ENCODE measurements around the gene IDI2.

IDI2 gene

DNA sequence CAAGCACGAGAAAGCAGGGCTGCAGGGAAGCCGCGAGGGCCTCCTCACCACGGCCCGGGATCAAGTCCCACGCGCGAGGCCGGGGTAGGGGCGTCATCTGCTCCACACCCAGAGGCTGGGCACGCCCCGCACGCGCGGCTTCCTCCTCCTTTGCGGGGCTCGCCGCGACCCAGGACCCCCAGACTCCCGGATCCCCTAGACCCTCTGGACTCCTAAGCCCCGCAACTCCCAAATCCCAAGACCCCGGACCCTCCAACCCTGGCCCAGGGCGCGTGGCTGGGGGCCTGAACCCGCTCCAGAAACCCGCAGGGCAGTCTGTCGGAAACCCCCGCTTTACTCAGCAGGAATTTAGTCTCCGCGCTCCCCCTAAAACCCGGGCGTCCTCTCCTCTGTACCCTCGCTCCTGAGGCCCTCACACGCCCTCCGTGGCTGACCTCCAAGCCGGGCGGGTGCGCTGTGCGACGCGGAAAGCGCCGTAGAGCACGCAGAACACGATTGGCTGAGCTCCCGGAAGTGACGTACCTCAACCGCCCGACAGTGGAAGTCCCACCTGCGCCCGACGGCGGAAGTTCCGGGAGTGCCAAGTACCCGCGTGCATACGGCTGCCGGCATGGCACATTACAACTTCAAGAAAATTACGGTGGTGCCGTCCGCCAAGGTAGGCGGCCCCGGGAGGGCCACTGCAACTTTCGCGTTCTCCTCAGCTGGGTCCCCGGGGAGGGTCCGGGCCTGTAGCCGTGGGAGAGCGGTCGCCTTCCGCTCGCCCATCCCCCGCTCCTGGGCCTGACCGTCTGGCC, 37.6 kb downstream of the IDI2 start, which contains the start of gene GTPBP4:
Gene GTPBP4, plus strand, starts transcription at position 565 of the 797 bp plus-strand sequence. Its CDS starts 46 bp downstream, at position 611.
- Histone ChIP-seq H3K9me3 (ENCODE audit: control insufficient read depth, insufficient read depth, low read length) (no peaks in the 10 kb centered on the region), H3F3A (ENCODE audit: control insufficient read depth, insufficient read depth) (peaks cover 5% of the 10 kb centered on the region; the same call in 1 of the 2 replicates), H3K4me1 (ENCODE audit: control insufficient read depth, low read length) (peaks cover 30% of the 10 kb centered on the region), H3K27me3 (ENCODE audit: control insufficient read depth, low read length) (no peaks in the 10 kb centered on the region), H3K27ac (ENCODE audit: low read depth, low read length) (peak within 1 kb of the TSS; percentile 40), H3K4me3 (ENCODE audit: low read length) (peak within 1 kb of the TSS; percentile 80), H4K20me1 (ENCODE audit: control insufficient read depth, insufficient read depth, low read depth, low read length) (peaks cover 29% of the 10 kb centered on the region), H3K9me2 (replicated peaks; ENCODE audit: control insufficient read depth, low read length) (no peaks in the 10 kb centered on the region), H3K79me2 (ENCODE audit: control insufficient read depth, low read length) (peaks cover 61% of the 10 kb centered on the region), H3K36me3 (ENCODE audit: control insufficient read depth, low read length) (peaks cover 33% of the 10 kb centered on the region), H3K4me2 (ENCODE audit: low read length) (peak within 1 kb of the TSS; percentile 88)
- TF ChIP-seq, protein P1, sequence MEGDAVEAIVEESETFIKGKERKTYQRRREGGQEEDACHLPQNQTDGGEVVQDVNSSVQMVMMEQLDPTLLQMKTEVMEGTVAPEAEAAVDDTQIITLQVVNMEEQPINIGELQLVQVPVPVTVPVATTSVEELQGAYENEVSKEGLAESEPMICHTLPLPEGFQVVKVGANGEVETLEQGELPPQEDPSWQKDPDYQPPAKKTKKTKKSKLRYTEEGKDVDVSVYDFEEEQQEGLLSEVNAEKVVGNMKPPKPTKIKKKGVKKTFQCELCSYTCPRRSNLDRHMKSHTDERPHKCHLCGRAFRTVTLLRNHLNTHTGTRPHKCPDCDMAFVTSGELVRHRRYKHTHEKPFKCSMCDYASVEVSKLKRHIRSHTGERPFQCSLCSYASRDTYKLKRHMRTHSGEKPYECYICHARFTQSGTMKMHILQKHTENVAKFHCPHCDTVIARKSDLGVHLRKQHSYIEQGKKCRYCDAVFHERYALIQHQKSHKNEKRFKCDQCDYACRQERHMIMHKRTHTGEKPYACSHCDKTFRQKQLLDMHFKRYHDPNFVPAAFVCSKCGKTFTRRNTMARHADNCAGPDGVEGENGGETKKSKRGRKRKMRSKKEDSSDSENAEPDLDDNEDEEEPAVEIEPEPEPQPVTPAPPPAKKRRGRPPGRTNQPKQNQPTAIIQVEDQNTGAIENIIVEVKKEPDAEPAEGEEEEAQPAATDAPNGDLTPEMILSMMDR (IDR thresholded peaks at IDR 0.05; ENCODE audit: low read depth, low read length, poor library complexity, severe bottlenecking), result peak; percentile 77
- no peak for TF ChIP-seq EZH2phosphoT487 (IDR thresholded peaks at IDR 0.05; ENCODE audit: borderline replicate concordance, low read length)

DNA sequence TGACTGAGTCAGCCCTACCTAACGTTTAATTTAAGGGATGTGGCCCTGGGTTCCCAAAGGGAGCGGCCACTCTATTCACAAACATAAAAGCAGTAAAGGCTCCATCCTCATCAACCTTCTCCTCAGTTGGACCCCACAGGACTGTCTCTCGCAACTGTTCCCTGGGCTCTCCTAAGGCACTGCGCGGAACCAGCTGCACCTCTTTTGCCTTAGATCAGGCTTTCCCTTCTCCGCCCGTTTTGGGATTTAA, 38.1 kb downstream of the IDI2 start:
- Histone ChIP-seq H3K36me3 (ENCODE audit: control insufficient read depth, low read length) (peaks cover 28% of the 10 kb centered on the region), H4K20me1 (ENCODE audit: control insufficient read depth, insufficient read depth, low read depth, low read length) (peaks cover 23% of the 10 kb centered on the region), H3K79me2 (ENCODE audit: control insufficient read depth, low read length) (peaks cover 56% of the 10 kb centered on the region), H3K27me3 (ENCODE audit: control insufficient read depth, low read length) (no peaks in the 10 kb centered on the region), H3K4me2 (ENCODE audit: low read length) (peak overlapping the region; percentile 88), H3K4me1 (ENCODE audit: control insufficient read depth, low read length) (peaks cover 30% of the 10 kb centered on the region), H3K9me3 (ENCODE audit: control insufficient read depth, insufficient read depth, low read length) (no peaks in the 10 kb centered on the region), H3K9me2 (replicated peaks; ENCODE audit: control insufficient read depth, low read length) (no peaks in the 10 kb centered on the region), H3K27ac (ENCODE audit: low read depth, low read length) (peak overlapping the region; percentile 33), H3F3A (ENCODE audit: control insufficient read depth, insufficient read depth) (peaks cover 5% of the 10 kb centered on the region; the same call in 1 of the 2 replicates), H3K4me3 (ENCODE audit: low read length) (peak overlapping the region; percentile 80)
- TF ChIP-seq, protein P1 (IDR thresholded peaks at IDR 0.05; ENCODE audit: low read depth, low read length, poor library complexity, severe bottlenecking), result no peak
- TF ChIP-seq EZH2phosphoT487 (IDR thresholded peaks at IDR 0.05; ENCODE audit: borderline replicate concordance, low read length), result no peak

DNA sequence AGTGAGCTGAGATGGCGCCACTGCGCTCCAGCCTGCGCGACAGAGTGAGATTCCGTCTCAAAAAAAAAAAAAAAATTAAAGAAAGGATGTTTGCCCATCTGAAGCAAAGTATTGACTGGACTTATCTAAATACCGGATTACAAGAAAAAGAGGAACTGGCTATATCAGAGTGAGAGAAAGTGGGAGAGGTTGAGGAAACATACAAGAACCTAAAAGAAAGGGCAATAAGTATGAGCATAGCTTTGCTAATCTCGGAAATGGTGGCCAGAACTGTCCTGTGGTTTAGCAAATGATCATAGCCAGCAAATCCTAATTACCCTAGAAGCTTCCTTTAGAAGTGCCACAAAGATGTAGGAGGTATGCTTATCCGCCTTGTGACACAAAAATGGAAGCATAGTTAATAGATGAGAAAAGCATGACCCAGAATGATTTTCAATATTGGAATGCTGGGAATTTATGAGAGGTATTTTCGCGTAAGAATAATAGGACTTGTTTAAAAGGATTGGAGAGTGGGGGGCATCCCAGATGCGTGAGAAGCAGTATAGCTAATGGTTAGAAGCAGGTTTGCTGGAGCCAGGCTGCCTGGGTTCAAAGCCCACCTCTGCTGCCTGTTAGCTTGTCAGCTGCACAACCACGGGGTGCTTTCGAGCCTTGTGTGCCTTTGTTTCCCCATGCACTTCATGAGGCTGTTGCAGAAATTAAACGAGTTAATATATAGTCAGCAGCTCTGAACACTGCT, 38.6 kb downstream of the IDI2 start:
- 0 out of 2 replicates have a peak, but pooled peaks cover 2% of the 10 kb centered on the region for H3F3A ChIP-seq (ENCODE audit: control insufficient read depth, insufficient read depth)
- H3K79me2 ChIP-seq (ENCODE audit: control insufficient read depth, low read length), result peaks cover 51% of the 10 kb centered on the region
- TF ChIP-seq, protein P1 (IDR thresholded peaks at IDR 0.05; ENCODE audit: low read depth, low read length, poor library complexity, severe bottlenecking), result no peak
- no peak for TF ChIP-seq EZH2phosphoT487 (IDR thresholded peaks at IDR 0.05; ENCODE audit: borderline replicate concordance, low read length)
- peaks cover 30% of the 10 kb centered on the region for H3K4me1 ChIP-seq (ENCODE audit: control insufficient read depth, low read length)
- peaks cover 21% of the 10 kb centered on the region for H4K20me1 ChIP-seq (ENCODE audit: control insufficient read depth, insufficient read depth, low read depth, low read length)
- peaks cover 25% of the 10 kb centered on the region for H3K36me3 ChIP-seq (ENCODE audit: control insufficient read depth, low read length)
- H3K27ac ChIP-seq (ENCODE audit: low read depth, low read length), result no peak overlapping the region
- H3K9me3 ChIP-seq (ENCODE audit: control insufficient read depth, insufficient read depth, low read length), result no peaks in the 10 kb centered on the region
- H3K4me3 ChIP-seq (ENCODE audit: low read length), result peak overlapping the region; percentile 80
- no peaks in the 10 kb centered on the region for H3K27me3 ChIP-seq (ENCODE audit: control insufficient read depth, low read length)
- H3K9me2 ChIP-seq (replicated peaks; ENCODE audit: control insufficient read depth, low read length), result no peaks in the 10 kb centered on the region
- H3K4me2 ChIP-seq (ENCODE audit: low read length), result peak overlapping the region; percentile 88
